Urinary bladder (tissue), 4 donors: ENCODE results near the gene IQGAP3. TPM values are rescaled to one million over a fixed set of nuclear protein-coding genes. Genes with fewer than 3 reads are reported as not detected.
A peak's percentile ranks its signal among the peaks of the same experiment; 100 is the strongest.

ENCODE experiments used
- DNase-seq: peaks from one replicate; pipeline ENCODE4 v3.0.0-alpha.2; 2015; ENCODE audit errors: extremely low spot score
- H3K27ac ChIP-seq: one replicate; pipeline ENCODE4 v1.5.1; 2013; ENCODE audit warnings: low read depth, mild to moderate bottlenecking, moderate library complexity
- H3K36me3 ChIP-seq: one replicate; pipeline ENCODE4 v1.6.1; 2013; ENCODE audit warnings: mild to moderate bottlenecking, moderate library complexity; ENCODE audit not compliant: insufficient read depth
- H3K4me1 ChIP-seq: one replicate; pipeline ENCODE4 v1.6.1; 2013; ENCODE audit warnings: mild to moderate bottlenecking, moderate library complexity; ENCODE audit not compliant: insufficient read depth
- H3K4me3 ChIP-seq: one replicate; pipeline ENCODE4 v1.5.1; 2013; ENCODE audit warnings: low read depth, low read length
- WGBS: extraction: QIAGEN DNeasy Blood & Tissue Kit; methylation state at CpG from one replicate; pipeline ENCODE4 v1.1.7; 2013; 5-methylcytosine and 5-hydroxymethylcytosine counted together
- polyA plus RNA-seq: library from polyadenylated mRNA; stranded (reverse); fragments of 200-250 nt; gene quantifications from one replicate; pipeline ENCODE4 v1.2.3, GENCODE V29; 2013
- total RNA-seq: library from RNA; depleted of rRNA; stranded (reverse); fragments of >200 nt; gene quantifications from one replicate; pipeline ENCODE4 v1.2.3, GENCODE V29; 2014
- donor health status: healthy with polysubstance abuse.
- donor health status: healthy.

IQGAP3 gene
- total and polyA plus RNA-seq, 2 donors: 0.32 to 11.8 TPM

DNA sequence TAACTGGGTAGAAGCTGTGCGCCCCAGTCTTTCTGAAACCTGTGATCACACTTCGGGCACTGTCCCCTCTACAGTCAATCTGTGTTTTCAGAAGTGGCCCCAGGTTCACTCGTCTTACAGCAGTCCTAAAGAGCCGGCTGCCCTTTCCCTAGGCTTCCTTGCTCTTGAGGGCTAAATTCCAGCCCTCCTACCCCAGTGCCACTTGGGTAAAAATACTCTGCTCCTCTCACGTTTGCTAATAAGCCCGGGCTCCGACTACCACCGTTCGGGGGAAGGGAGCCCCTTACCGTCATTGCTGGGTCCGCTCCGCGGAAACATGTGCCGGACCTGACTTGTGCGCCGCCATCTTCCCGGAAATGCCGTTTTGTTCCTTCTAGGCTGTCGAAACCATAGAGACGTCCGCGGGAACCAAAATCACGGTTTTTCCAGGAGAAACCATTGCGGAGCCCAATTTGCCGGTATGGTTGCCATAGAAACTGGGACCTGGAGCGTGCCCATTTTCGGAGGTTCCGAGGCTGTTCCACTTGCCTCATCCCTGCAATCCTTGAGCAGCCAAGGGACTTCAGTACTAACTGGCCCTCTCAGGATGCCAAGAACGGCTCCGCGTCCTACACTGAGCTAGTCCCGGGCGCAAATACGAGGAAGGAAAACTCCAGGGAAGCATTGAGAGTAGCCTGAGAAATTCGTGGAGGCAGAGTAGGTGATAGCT, 28.9 kb upstream of the IQGAP3 start, which contains the start of gene GPATCH4:
TSS of gene GPATCH4 (minus strand) at position 358 of the 709 bp plus-strand sequence.
- Histone ChIP-seq H3K4me1 (no peaks in the 10 kb centered on the region), H3K4me3 (peak within 1 kb of the TSS; percentile 73), H3K27ac (peak within 1 kb of the TSS; percentile 53), H3K36me3 (no peaks in the 10 kb centered on the region)
- under 1% methylated on average over 35 of the region's 35 CpGs for WGBS
- peak; percentile 77 for DNase-seq

DNA sequence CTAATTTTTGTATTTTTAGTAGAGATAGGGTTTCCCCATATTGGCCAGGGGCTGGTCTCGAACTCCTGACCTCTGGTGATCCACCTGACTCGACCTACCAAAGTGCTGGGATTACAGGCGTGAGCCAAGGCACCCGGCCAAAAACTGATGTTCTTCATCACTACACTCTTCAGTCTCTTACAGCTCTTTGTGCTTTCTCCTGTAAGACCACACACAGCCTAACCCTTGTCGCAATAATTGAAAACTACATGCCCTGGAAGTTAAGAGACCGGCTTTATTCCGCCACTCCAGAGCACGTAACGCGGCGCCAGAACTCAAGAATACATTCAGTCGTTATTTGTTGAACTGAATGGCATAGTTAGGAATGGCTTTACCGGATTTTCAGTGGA, 28.4 kb upstream of the IQGAP3 start:
- peak overlapping the region; percentile 73 for H3K4me3 ChIP-seq
- no peaks in the 10 kb centered on the region for H3K36me3 ChIP-seq
- H3K4me1 ChIP-seq: no peaks in the 10 kb centered on the region
- no peak for DNase-seq
- 1% methylated on average over 13 of the region's 13 CpGs for WGBS
- no peak overlapping the region for H3K27ac ChIP-seq

DNA sequence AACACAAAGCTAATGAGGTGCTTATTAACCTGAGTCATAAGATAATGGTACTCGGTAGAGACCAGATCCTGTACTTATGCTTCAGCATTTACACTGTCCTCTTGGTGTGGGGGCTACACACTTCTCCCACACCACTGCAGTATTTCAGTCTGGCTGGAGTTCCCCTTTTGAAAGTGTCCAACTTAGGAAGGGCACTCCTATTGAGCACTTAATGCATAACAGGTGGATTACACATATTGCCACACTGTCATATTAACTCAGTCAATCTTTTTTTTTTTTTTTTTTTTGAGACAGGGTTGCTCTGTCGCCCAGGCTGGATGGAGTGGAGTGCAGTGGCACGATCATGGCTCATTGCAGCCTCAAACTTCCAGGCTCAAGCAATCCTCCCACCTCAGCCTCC, 27.4 kb upstream of the IQGAP3 start:
- no peak overlapping the region for H3K27ac ChIP-seq
- 79% methylated on average over 3 of the region's 3 CpGs for WGBS
- no peak for DNase-seq
- H3K36me3 ChIP-seq: no peaks in the 10 kb centered on the region
- no peak overlapping the region for H3K4me3 ChIP-seq
- no peaks in the 10 kb centered on the region for H3K4me1 ChIP-seq

DNA sequence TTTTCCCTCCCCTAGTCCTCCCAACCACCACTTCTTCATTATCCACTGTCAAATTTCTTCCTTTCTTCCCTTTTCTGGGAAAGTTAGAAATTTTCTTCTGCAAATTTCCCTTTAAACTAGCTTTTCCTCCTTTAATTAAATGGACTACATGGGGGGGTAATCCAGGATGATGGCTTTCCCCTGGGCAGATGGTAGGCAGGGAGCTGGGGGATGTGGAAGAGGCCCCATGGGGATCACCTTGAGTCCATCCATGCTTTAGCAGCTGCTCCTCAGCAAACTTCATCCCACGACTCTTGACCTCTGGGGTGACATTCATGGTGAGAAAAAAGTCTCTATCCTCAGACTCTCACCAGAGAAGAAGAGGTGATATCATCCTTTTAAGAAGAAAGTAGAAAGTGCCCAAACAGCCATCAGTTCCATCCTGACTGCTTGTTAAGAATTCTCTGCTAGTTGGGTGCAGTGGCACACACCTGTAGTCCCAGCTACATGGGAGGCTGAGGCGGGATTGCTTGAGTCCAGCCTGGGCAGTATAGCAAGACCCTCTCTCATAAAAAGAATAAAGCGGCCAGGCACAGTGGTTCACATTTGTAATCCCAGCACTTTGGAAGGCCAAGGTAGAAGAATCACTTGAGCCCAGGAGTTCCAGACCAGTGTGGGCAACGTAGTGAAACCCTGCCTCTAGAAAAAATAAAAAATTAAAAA, 26.5 kb upstream of the IQGAP3 start:
- H3K27ac ChIP-seq: no peak overlapping the region
- H3K36me3 ChIP-seq: no peaks in the 10 kb centered on the region
- WGBS: 90% methylated on average over 4 of the region's 4 CpGs
- H3K4me1 ChIP-seq: no peaks in the 10 kb centered on the region
- DNase-seq: no peak
- H3K4me3 ChIP-seq: no peak overlapping the region

DNA sequence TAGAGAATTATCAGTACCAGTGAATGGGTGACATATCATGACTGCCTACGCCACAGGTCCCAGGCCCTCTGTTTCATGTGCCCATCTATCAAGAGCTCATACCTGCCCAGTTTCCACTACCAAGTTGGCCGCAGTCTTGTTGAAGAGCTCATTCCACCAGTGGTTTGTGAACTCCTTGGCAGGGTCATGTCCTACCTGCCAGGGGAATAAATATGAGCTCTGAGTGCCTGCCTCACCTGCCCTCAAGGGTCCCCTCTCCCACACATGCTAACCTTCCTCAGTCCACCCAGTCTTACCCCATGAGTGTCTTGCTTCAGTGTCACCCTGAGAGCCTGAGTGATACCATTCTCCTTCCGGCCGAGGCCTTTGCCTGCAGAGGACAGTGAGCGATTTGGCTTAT, 25.8 kb upstream of the IQGAP3 start:
- no peaks in the 10 kb centered on the region for H3K4me1 ChIP-seq
- no peak overlapping the region for H3K4me3 ChIP-seq
- H3K27ac ChIP-seq: no peak overlapping the region
- WGBS: 95% methylated on average over 5 of the region's 5 CpGs
- H3K36me3 ChIP-seq: no peaks in the 10 kb centered on the region
- DNase-seq: no peak

DNA sequence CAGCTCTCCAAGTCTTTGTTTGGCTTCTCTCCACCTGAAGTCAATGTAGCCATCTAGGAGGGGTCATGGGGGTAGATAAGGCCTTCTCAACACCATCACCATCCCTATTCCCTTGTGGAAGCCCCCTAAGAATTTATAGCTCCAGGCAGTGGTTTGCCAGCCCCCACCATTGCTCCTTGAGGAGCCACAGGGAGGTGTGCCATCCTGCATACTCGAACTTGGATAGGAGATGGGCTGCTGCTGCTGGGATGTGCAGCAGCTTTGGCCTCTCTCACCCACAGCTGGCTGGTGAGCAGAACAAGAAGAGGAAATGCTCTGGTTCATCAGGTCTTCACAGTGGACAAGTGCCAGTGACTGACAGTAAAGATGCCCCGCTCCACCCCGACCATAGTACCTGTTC, 24.1 kb upstream of the IQGAP3 start:
- no peaks in the 10 kb centered on the region for H3K4me1 ChIP-seq
- no peak overlapping the region for H3K27ac ChIP-seq
- 89% methylated on average over 3 of the region's 3 CpGs for WGBS
- no peak for DNase-seq
- H3K36me3 ChIP-seq: no peaks in the 10 kb centered on the region
- H3K4me3 ChIP-seq: no peak overlapping the region

DNA sequence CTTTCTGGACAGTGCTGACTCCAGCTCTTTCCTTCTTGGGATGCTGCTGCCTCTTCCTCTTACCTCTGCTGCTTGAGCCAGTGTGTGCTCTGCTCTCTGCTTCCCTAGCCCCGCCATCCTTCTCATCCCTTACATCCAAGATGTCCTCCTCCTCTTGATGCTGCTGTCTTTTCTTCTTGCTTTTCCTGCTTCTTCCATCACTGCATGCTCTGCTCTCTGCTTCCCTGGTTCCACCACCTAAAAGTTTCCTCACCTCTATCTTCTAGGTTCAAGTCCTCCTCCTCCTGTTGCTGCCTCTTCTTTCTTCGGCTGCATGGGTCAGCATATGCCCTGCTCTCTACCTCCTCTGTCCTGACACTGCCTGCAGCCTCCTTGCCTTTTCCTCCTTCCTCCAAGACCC, 22.7 kb upstream of the IQGAP3 start:
- H3K4me1 ChIP-seq: no peaks in the 10 kb centered on the region
- 95% methylated on average over 2 of the region's 2 CpGs for WGBS
- no peak for DNase-seq
- no peaks in the 10 kb centered on the region for H3K36me3 ChIP-seq
- no peak overlapping the region for H3K4me3 ChIP-seq
- H3K27ac ChIP-seq: no peak overlapping the region

DNA sequence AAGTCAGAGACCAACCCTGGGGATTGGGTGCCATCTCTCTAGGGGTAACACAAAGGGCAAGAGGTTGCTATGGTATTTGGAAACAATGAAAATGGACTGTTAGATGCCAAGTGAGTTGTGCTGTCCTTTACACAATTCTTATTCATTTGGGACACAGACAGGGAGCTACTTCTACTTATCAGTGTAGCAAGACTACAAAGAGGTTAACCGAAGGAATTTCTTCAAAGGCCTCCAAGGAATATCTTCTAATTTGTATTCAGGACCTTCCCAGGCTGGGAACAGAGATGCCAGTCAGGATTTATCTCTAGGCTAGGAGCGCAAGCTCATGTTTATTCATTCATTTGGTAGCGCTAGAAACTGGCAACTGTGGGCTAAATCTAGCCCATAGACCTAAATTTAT, 21.8 kb upstream of the IQGAP3 start:
- DNase-seq: no peak
- no peak overlapping the region for H3K27ac ChIP-seq
- no peak overlapping the region for H3K4me3 ChIP-seq
- WGBS: 86% methylated on average over 3 of the region's 3 CpGs
- H3K4me1 ChIP-seq: no peaks in the 10 kb centered on the region
- no peaks in the 10 kb centered on the region for H3K36me3 ChIP-seq

DNA sequence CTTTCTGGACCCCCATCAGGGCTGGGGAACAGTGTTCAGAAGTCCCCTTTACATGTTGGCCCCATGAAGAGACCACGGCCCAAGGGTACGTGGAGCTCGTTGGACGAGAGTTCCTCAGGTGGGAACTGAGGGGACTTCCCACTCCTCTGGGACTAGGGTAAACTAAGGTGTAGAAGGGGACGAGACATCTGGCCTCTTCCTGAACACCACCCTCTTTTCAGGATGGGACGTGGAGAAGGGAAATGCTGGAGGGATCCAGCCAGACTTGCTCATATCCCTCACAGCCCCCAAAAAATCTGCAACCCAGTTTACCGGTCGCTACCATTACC, 21.3 kb upstream of the IQGAP3 start:
- no peak overlapping the region for H3K4me3 ChIP-seq
- DNase-seq: no peak
- H3K27ac ChIP-seq: no peak overlapping the region
- no peaks in the 10 kb centered on the region for H3K36me3 ChIP-seq
- no peaks in the 10 kb centered on the region for H3K4me1 ChIP-seq
- 89% methylated on average over 8 of the region's 8 CpGs for WGBS

DNA sequence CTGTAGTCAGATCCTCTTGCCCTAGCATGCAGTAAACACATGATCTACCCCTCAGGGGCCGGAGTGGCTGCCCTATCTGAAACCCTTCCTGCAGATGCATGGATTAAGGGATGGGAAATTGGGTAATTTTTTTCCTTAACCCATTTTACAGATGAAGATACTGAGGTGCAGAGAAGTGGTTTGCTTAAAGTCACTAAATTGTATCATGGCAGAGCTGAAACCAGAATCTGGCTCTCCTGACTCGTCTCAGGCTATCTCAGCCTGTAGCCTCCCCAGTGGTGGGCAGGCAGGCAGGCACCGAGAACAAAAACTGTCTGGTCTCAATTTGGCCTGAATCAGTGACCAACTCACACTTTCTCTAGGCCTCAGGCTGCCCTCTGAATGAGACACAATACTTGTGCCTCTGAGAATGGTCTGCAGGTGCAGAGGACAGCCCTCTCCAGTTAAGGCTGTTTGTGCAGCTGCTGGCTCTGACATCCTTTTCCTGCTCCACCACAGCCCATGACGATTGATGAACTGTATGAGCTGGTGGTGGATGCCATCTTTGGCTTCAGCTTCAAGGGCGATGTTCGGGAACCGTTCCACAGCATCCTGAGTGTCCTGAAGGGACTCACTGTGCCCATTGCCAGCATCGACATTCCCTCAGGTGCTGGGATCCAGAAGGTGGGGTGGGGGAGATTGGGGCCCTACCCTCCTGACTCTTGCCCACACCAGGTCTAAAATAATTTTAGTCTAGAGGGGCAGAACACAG, 20.7 kb upstream of the IQGAP3 start:
- Histone ChIP-seq H3K36me3 (no peaks in the 10 kb centered on the region), H3K4me1 (no peaks in the 10 kb centered on the region), H3K27ac (no peak overlapping the region), H3K4me3 (no peak overlapping the region)
- DNase-seq: no peak
- WGBS: 86% methylated on average over 8 of the region's 8 CpGs

DNA sequence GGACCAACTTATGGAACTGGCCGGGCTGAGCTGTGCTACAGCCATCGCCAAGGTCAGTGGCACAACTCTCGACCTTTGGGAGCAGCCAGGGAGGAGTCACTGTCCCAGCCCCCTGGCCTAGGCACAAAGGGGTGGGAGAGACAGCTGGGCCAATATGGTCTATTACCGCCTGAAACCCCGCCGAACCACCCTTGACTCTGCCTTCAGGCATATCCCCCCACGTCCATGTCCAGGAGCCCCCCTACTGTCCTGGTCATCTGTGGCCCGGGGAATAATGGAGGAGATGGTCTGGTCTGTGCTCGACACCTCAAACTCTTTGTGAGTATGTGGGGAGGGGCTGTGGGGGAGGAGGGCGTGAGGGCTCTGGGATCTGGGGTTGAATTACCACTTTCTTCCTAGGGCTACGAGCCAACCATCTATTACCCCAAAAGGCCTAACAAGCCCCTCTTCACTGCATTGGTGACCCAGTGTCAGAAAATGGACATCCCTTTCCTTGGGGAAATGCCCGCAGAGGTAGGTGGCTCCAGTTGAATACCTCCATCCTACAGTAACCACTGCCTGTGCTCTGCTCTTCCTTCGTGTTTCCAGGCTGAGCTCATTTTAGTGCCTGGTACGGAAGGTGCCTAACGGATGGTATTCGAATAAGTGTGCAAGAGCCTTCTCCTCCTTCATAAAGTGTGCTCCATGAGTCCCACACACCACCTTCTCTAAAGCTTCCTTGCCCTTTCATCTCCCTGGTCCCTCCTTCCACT, 20.0 kb upstream of the IQGAP3 start:
- Histone ChIP-seq H3K4me1 (no peaks in the 10 kb centered on the region), H3K36me3 (no peaks in the 10 kb centered on the region), H3K4me3 (peak overlapping the region; percentile 60), H3K27ac (no peak overlapping the region)
- no peak for DNase-seq
- 47% methylated on average over 16 of the region's 16 CpGs for WGBS

DNA sequence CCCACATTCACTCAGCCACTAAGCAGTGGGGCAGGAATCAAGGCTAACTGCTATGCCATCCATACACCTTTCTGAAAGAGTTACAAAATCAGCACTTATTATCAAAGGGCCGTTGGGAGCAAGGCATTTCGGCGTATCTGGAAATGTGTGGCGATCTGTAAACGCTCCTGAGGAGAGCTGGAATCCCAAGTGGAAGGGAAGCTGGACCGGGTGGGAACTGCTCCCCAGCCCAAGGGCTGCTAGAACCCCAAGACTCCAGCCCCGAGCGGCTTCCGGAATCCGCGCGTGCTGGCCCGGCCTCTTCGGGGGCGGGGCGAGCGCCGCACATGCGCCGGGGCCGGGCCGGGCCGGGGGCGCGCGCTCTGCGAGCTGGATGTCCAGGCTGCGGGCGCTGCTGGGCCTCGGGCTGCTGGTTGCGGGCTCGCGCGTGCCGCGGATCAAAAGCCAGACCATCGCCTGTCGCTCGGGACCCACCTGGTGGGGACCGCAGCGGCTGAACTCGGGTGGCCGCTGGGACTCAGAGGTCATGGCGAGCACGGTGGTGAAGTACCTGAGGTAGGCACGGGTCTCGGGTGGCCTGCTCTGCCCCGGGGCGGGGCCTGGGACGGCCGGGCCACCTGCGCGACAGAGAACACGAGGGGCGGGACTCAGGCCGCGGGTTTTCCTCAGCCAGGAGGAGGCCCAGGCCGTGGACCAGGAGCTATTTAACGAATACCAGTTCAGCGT, 19.2 kb upstream of the IQGAP3 start, which contains the start of gene NAXE:
TSS of gene NAXE (plus strand) at position 345 of the 726 bp plus-strand sequence. CDS start at position 374, 29 bp downstream.
- no peak for DNase-seq
- under 1% methylated on average over 60 of the region's 60 CpGs for WGBS
- Histone ChIP-seq H3K36me3 (no peaks in the 10 kb centered on the region), H3K4me1 (no peaks in the 10 kb centered on the region), H3K4me3 (peak within 1 kb of the TSS; percentile 60), H3K27ac (peak within 1 kb of the TSS; percentile 79)

DNA sequence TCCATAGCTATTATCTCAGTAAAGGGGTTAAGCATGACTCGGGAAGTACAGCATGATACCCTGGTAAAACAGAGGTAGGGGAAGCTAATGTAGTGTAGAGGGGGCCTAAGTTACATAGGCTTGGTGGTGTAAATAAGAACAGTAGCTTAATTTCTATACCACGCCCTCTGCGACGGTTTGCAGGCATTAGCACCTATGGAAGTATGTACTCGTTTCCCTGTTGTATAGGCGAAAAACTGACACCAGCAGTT, 18.7 kb upstream of the IQGAP3 start:
- H3K36me3 ChIP-seq: no peaks in the 10 kb centered on the region
- H3K4me1 ChIP-seq: no peaks in the 10 kb centered on the region
- H3K4me3 ChIP-seq: peak overlapping the region; percentile 60
- DNase-seq: no peak
- no peak overlapping the region for H3K27ac ChIP-seq
- 22% methylated on average over 6 of the region's 6 CpGs for WGBS
